SHP77 treated with DMSO at 0.1 percent for 48 hours (cell line): Measurements from ENCODE around the gene RSAD2.

ENCODE experiments used
- DNase-seq: peaks from one replicate; lab custom pipeline; 2025; lab: John Stamatoyannopoulos, UW

RSAD2 gene

GRCh38 chr2:6906165-6906741, 28.7 kb downstream of the RSAD2 start:
- DNase-seq: no peak

GRCh38 chr2:6908291-6908690, 30.7 kb downstream of the RSAD2 start:
- no peak for DNase-seq

GRCh38 chr2:6909431-6910385, 32.1 kb downstream of the RSAD2 start:
- DNase-seq: no peak

- no peak for DNase-seq
These were observed 34.1 kb downstream of the RSAD2 start for GRCh38 chr2:6911721-6912120.

GRCh38 chr2:6913415-6914157, 36.0 kb downstream of the RSAD2 start:
- no peak for DNase-seq

GRCh38 chr2:6914828-6915227, 37.3 kb downstream of the RSAD2 start:
- no peak for DNase-seq

- DNase-seq: no peak
These were observed 37.8 kb downstream of the RSAD2 start for GRCh38 chr2:6915399-6915798.

- no peak for DNase-seq
These were observed 38.6 kb downstream of the RSAD2 start for GRCh38 chr2:6916224-6916623.

- no peak for DNase-seq
These were observed 39.1 kb downstream of the RSAD2 start for GRCh38 chr2:6916736-6917070.

- peak; percentile 31 for DNase-seq
These were observed 39.6 kb downstream of the RSAD2 start, which contains the start of gene RNF144A for GRCh38 chr2:6917071-6917760. TSS of gene RNF144A (plus strand) at chr2:6917412. CDS start at chr2:6996927, 79,515 bp downstream.

- DNase-seq: peak; percentile 2
These were observed 40.3 kb downstream of the RSAD2 start for GRCh38 chr2:6917761-6918421.

GRCh38 chr2:6919901-6920742, 42.5 kb downstream of the RSAD2 start:
- no peak for DNase-seq

GRCh38 chr2:6920743-6921064, 43.1 kb downstream of the RSAD2 start:
- DNase-seq: no peak

- no peak for DNase-seq
These were observed 43.8 kb downstream of the RSAD2 start for GRCh38 chr2:6921321-6921922.

- DNase-seq: no peak
These were observed 44.7 kb downstream of the RSAD2 start for GRCh38 chr2:6922201-6922656.

- DNase-seq: no peak
These were observed 45.7 kb downstream of the RSAD2 start for GRCh38 chr2:6923319-6923718.

GRCh38 chr2:6924101-6924923, 46.7 kb downstream of the RSAD2 start:
- no peak for DNase-seq

- no peak for DNase-seq
These were observed 47.4 kb downstream of the RSAD2 start for GRCh38 chr2:6924924-6925409.

GRCh38 chr2:6926071-6926732, 48.6 kb downstream of the RSAD2 start:
- DNase-seq: no peak
